Esophagus squamous epithelium (tissue), 4 donors: ENCODE measurements around the gene CNTLN.

ENCODE experiments used
- POLR2A ChIP-seq, 4 donors: fragments of 450-650 bp; IDR thresholded peaks; one replicate each; pipeline ENCODE4 v1.6.1; 2017; ENCODE audit warnings: antibody characterized with exemption in 4 of 4, mild to moderate bottlenecking in 4 of 4, moderate library complexity in 3 of 4
- TF ChIP-seq, protein P1 (sequence below), 6 experiments: fragments of 450-650 bp in 4 of 6; fragments of 200-600 bp in 2 of 6; sonication (generic) in 2 of 6; IDR thresholded peaks; one replicate each; pipeline ENCODE4 v1.5.1; 2016 to 2019; ENCODE audit warnings: antibody characterized with exemption in 6 of 6, mild to moderate bottlenecking in 4 of 6, moderate library complexity in 4 of 6

GRCh38 chr9:17387565-17387964, 252.7 kb downstream of the CNTLN start:
- no peak for TF ChIP-seq POLR2A (IDR thresholded peaks at IDR 0.05)
- TF ChIP-seq, protein P1, sequence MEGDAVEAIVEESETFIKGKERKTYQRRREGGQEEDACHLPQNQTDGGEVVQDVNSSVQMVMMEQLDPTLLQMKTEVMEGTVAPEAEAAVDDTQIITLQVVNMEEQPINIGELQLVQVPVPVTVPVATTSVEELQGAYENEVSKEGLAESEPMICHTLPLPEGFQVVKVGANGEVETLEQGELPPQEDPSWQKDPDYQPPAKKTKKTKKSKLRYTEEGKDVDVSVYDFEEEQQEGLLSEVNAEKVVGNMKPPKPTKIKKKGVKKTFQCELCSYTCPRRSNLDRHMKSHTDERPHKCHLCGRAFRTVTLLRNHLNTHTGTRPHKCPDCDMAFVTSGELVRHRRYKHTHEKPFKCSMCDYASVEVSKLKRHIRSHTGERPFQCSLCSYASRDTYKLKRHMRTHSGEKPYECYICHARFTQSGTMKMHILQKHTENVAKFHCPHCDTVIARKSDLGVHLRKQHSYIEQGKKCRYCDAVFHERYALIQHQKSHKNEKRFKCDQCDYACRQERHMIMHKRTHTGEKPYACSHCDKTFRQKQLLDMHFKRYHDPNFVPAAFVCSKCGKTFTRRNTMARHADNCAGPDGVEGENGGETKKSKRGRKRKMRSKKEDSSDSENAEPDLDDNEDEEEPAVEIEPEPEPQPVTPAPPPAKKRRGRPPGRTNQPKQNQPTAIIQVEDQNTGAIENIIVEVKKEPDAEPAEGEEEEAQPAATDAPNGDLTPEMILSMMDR (IDR thresholded peaks at IDR 0.05): no peak
